Lower lobe of right lung (tissue), 2 donors: ENCODE results near the gene SDS. TPM values are rescaled to one million over a fixed set of nuclear protein-coding genes. Genes with fewer than 3 reads are reported as not detected.

Experiments used
- ATAC-seq, 2 donors: fragments of 200-7000 bp; cut with Tn5 transposase; one replicate each; pipeline ENCODE4 v1.9.1; 2020 to 2022; ENCODE audit warnings: mild to moderate bottlenecking in 2 of 2, moderate library complexity in 2 of 2
- DNase-seq: peaks from one replicate; pipeline ENCODE4 v3.0.0-alpha.2; 2020
- H3K27ac ChIP-seq: fragments of 200-600 bp; one replicate; pipeline ENCODE4 v1.8.0; 2022
- H3K27me3 ChIP-seq: fragments of 200-600 bp; one replicate; pipeline ENCODE4 v1.8.0; 2022; ENCODE audit warnings: low read depth
- H3K36me3 ChIP-seq: fragments of 200-600 bp; one replicate; pipeline ENCODE4 v1.8.0; 2022; ENCODE audit warnings: mild to moderate bottlenecking
- H3K4me1 ChIP-seq: fragments of 200-600 bp; one replicate; pipeline ENCODE4 v1.8.0; 2022
- H3K4me3 ChIP-seq: fragments of 200-600 bp; one replicate; pipeline ENCODE4 v1.8.0; 2022; ENCODE audit warnings: mild to moderate bottlenecking
- H3K9me3 ChIP-seq: fragments of 200-600 bp; one replicate; pipeline ENCODE4 v1.8.0; 2022
- CTCF ChIP-seq: fragments of 200-600 bp; IDR thresholded peaks from one replicate; pipeline ENCODE4 v1.8.0; 2022; ENCODE audit warnings: antibody characterized with exemption, mild to moderate bottlenecking
- intact Hi-C: fragments of 100-400 bp; cut with DNase I; formaldehyde crosslinking; loops from one replicate; pipeline ENCODE4 v1.11.0; 2022
- total RNA-seq: library from RNA; stranded (reverse); fragmentation: NEBNext Ultra II Directional; extraction: Animal tissue kit (Norgen Biotek cat#: 25700); gene quantifications from one replicate; pipeline ENCODE4 v1.2.1, GENCODE V29; 2021
- donor health status: DM: no; HTN: yes; CAD: no; lungs with severe emphysema.

Gene SDS
- total RNA-seq, 1 donor from 2014 or later, result 1.1 TPM

GRCh38 chr12:113366827-113367226 lies 36.9 kb downstream of the SDS start:
- H3K27ac ChIP-seq, result no peak overlapping the region
- H3K27me3 ChIP-seq, result no peaks in the 10 kb centered on the region
- H3K4me1 ChIP-seq, result peaks cover 4% of the 10 kb centered on the region
- intact Hi-C loops, result no loop called here
- no peaks in the 10 kb centered on the region for H3K9me3 ChIP-seq
- ATAC-seq (no peak), DNase-seq (no peak)
- no peak overlapping the region for H3K4me3 ChIP-seq
- peaks cover 24% of the 10 kb centered on the region for H3K36me3 ChIP-seq
- no peak for TF ChIP-seq CTCF

GRCh38 chr12:113365639-113366395 lies 37.9 kb downstream of the SDS start:
- Histone ChIP-seq H3K9me3 (no peaks in the 10 kb centered on the region), H3K4me3 (no peak overlapping the region), H3K27ac (no peak overlapping the region), H3K27me3 (no peaks in the 10 kb centered on the region), H3K4me1 (peaks cover 4% of the 10 kb centered on the region), H3K36me3 (peaks cover 16% of the 10 kb centered on the region)
- DNase-seq (no peak), ATAC-seq (no peak)
- intact Hi-C loops, result no loop called here
- no peak for TF ChIP-seq CTCF

GRCh38 chr12:113364698-113365097 lies 39.0 kb downstream of the SDS start:
- no peak for DNase-seq
- H3K36me3 ChIP-seq, result peaks cover 13% of the 10 kb centered on the region
- intact Hi-C loops, result no loop called here
- H3K9me3 ChIP-seq, result no peaks in the 10 kb centered on the region
- no peak for TF ChIP-seq CTCF
- H3K4me1 ChIP-seq, result peaks cover 9% of the 10 kb centered on the region
- no peaks in the 10 kb centered on the region for H3K27me3 ChIP-seq
- H3K4me3 ChIP-seq, result no peak overlapping the region
- H3K27ac ChIP-seq, result no peak overlapping the region
- ATAC-seq, result no peak

- ATAC-seq, result no peak
- H3K4me1 ChIP-seq, result peaks cover 19% of the 10 kb centered on the region
- no peaks in the 10 kb centered on the region for H3K9me3 ChIP-seq
- no peak overlapping the region for H3K27ac ChIP-seq
- H3K27me3 ChIP-seq, result no peaks in the 10 kb centered on the region
- TF ChIP-seq CTCF, result no peak
- intact Hi-C loops, result no loop called here
- H3K4me3 ChIP-seq, result no peak overlapping the region
- DNase-seq, result no peak
- peaks cover 9% of the 10 kb centered on the region for H3K36me3 ChIP-seq
Observed at GRCh38 chr12:113361574-113362370, 41.9 kb downstream of the SDS start.

GRCh38 chr12:113359939-113360748 lies 43.5 kb downstream of the SDS start:
- H3K9me3 ChIP-seq, result no peaks in the 10 kb centered on the region
- H3K36me3 ChIP-seq, result no peaks in the 10 kb centered on the region
- peak overlapping the region; percentile 2 for H3K4me3 ChIP-seq
- DNase-seq, result no peak
- intact Hi-C loops, result loop anchor here (10.0 kb wide), 1 partner anchor 155 kb away; no protein-coding TSS in a partner anchor
- TF ChIP-seq CTCF, result no peak
- H3K27me3 ChIP-seq, result no peaks in the 10 kb centered on the region
- ATAC-seq, result no peak
- H3K27ac ChIP-seq, result no peak overlapping the region
- peaks cover 19% of the 10 kb centered on the region for H3K4me1 ChIP-seq
